Astrocyte (in vitro differentiated cells and primary cell): ENCODE data around the gene ALLC.

Experiments
- CTCF ChIP-seq: IDR thresholded peaks from 2 replicates; pipeline ENCODE4 v1.5.1; 2011; ENCODE audit warnings: low read depth, mild to moderate bottlenecking, inconsistent platforms, low read length, moderate library complexity; ENCODE audit not compliant: insufficient read depth
- EZH2 ChIP-seq: IDR thresholded peaks from 2 replicates; pipeline ENCODE4 v1.6.1; 2012; ENCODE audit warnings: mild to moderate bottlenecking, low read length, inconsistent platforms; ENCODE audit not compliant: insufficient read depth

- no peak for TF ChIP-seq CTCF
- no peak for TF ChIP-seq EZH2
Observed at GRCh38 chr2:3635171-3635974, 22.6 kb upstream of the ALLC start.
